ENCODE results near the gene STAT5B. TPM values are rescaled to one million over a fixed set of nuclear protein-coding genes. Genes with fewer than 3 reads are reported as not detected.

The STAT5B gene
- total and polyA plus RNA-seq, 2 of the 13 experiments (the other 11 are each of a cell fraction or from before 2014, with no cell fraction given): 21.0 to 42.8 TPM

GRCh38 chr17:42285346-42286050 is 9.3 kb upstream of the STAT5B start (continued):
- TF ChIP-seq MAFF (IDR thresholded peaks at IDR 0.05; ENCODE audit: low read depth, low read length): no peak
- TF ChIP-seq ZNF136 (CRISPR knock-in tag; IDR thresholded peaks at IDR 0.05; ENCODE audit: low read depth): no peak
- no peak for TF ChIP-seq ZNF160 (CRISPR knock-in tag; IDR thresholded peaks at IDR 0.05)
- TF ChIP-seq THAP11 (CRISPR knock-in tag; IDR thresholded peaks at IDR 0.05): no peak
- no peak for TF ChIP-seq IKZF5 (CRISPR knock-in tag; IDR thresholded peaks at IDR 0.05)
- no peak for TF ChIP-seq HOXA5 (CRISPR knock-in tag; IDR thresholded peaks at IDR 0.05)
- no peak for TF ChIP-seq ZHX2 (IDR thresholded peaks at IDR 0.05; ENCODE audit: low read depth)
- TF ChIP-seq ZHX2 (CRISPR knock-in tag; IDR thresholded peaks at IDR 0.05; ENCODE audit: borderline replicate concordance): no peak
